Regular cardiac myocyte (primary cell): Measurements from ENCODE around the gene IL5RA. TPM values are rescaled to one million over a fixed set of nuclear protein-coding genes. Genes with fewer than 3 reads are reported as not detected.

Source experiments
- total RNA-seq: library from RNA; depleted of rRNA; stranded (reverse); fragments of >200 nt; gene quantifications from 2 replicates; pipeline ENCODE4 v1.2.3, GENCODE V29; 2014

The IL5RA gene, protein sequence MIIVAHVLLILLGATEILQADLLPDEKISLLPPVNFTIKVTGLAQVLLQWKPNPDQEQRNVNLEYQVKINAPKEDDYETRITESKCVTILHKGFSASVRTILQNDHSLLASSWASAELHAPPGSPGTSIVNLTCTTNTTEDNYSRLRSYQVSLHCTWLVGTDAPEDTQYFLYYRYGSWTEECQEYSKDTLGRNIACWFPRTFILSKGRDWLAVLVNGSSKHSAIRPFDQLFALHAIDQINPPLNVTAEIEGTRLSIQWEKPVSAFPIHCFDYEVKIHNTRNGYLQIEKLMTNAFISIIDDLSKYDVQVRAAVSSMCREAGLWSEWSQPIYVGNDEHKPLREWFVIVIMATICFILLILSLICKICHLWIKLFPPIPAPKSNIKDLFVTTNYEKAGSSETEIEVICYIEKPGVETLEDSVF
- total RNA-seq: not detected in 2 replicates

DNA sequence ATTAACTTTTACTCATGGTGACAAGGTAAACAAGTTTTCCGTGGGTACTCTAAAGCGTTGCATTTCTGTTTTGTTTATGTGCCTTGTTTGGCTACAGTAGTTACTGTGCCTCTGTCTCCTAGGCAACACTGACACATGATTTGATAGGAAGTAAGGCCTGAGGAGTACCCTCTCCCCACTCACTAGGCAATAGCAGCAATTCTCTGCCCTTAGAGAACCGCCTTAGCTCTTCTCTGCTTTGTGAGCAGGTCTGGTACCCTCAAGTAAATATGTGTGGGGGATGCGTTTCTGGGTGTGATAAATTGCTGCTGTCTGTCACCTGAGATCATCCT is at the start of gene IL5RA:
Gene IL5RA (minus strand): TSS at position 76 of the 332 bp plus-strand sequence. CDS start 5,390 bp downstream, outside the sequence.

GRCh38 chr3:3126477-3127431 is 16.6 kb upstream of the IL5RA start, which contains the start of gene TRNT1:
TRNT1 (plus strand) TSS chr3:3126940; CDS start chr3:3129041, 2,101 bp downstream.

Other genes with a start within 250 kb of the IL5RA start
- gene TRNT1, start 16.6 kb upstream of the IL5RA start, total RNA-seq: 26.2 and 27.0 TPM in 2 replicates
- gene CRBN, start 69.3 kb upstream of the IL5RA start, total RNA-seq: 67.1 and 201 TPM in 2 replicates